Prostate gland (tissue), 2 donors: ENCODE results near the gene PCDHGB7.

ENCODE experiments used
- POLR2A ChIP-seq: fragments of 450-650 bp; IDR thresholded peaks from one replicate; pipeline ENCODE4 v1.6.1; 2016; ENCODE audit warnings: antibody characterized with exemption, mild to moderate bottlenecking
- POLR2AphosphoS5 ChIP-seq: sonication (generic); formaldehyde crosslinking; IDR thresholded peaks from one replicate; pipeline ENCODE4 v1.6.1; 2017; ENCODE audit warnings: antibody characterized with exemption
- TF ChIP-seq, protein P1 (sequence below), 4 experiments: fragments of 200-600 bp in 2 of 4; fragments of 450-650 bp in 2 of 4; sonication (generic) in 2 of 4; IDR thresholded peaks; 1 replicate in 3 of 4; 2 replicates in 1 of 4; pipeline ENCODE4 v1.5.1; 2016 to 2019; ENCODE audit warnings: antibody characterized with exemption in 4 of 4, mild to moderate bottlenecking in 2 of 4, moderate library complexity in 2 of 4

DNA sequence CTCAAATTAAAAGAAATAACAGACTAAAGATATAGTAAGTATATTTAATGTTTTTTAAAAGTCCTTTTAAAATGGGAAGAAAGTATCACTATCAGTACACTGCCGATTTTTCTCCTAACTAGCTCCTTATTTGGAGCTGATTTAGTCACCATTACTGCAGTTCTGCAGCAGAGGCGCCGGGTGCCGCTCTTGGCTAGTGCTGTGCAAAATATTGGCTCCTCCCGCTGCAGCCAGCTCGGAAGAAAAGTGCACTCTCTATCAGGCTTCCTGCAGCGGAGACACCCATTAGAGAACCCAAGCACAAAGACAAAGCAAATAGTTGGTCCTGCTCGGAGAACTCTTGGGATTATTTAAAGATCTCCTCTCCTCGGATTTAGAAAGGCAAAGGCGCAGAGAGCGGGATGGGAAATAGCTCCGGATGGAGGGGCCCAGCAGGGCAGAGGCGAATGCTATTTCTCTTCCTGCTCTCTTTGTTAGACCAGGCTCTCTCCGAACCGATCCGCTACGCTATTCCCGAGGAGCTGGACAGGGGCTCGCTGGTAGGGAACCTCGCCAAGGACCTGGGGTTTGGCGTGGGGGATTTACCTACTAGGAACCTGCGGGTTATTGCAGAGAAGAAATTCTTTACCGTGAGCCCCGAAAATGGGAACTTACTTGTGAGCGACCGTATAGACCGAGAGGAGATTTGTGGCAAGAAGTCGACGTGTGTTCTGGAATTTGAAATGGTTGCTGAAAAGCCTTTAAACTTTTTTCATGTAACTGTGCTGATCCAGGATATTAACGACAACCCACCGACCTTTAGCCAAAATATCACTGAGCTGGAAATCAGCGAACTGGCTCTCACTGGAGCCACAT, 47.3 kb upstream of the PCDHGB7 start, which contains the start of gene PCDHGB3:
- TF ChIP-seq POLR2A: no peak
- TF ChIP-seq, protein P1, sequence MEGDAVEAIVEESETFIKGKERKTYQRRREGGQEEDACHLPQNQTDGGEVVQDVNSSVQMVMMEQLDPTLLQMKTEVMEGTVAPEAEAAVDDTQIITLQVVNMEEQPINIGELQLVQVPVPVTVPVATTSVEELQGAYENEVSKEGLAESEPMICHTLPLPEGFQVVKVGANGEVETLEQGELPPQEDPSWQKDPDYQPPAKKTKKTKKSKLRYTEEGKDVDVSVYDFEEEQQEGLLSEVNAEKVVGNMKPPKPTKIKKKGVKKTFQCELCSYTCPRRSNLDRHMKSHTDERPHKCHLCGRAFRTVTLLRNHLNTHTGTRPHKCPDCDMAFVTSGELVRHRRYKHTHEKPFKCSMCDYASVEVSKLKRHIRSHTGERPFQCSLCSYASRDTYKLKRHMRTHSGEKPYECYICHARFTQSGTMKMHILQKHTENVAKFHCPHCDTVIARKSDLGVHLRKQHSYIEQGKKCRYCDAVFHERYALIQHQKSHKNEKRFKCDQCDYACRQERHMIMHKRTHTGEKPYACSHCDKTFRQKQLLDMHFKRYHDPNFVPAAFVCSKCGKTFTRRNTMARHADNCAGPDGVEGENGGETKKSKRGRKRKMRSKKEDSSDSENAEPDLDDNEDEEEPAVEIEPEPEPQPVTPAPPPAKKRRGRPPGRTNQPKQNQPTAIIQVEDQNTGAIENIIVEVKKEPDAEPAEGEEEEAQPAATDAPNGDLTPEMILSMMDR (IDR thresholded peaks at IDR 0.05): peak in 1 of 4 experiments; percentile 21
- no peak for TF ChIP-seq POLR2AphosphoS5
